Stimulated activated CD8-positive, alpha-beta memory T cell treated with anti-CD3 and anti-CD28 coated beads, Interleukin-4, amount 100 ng/mL, for 1 hour (primary cell): ENCODE measurements around the gene KBTBD8.

Experiments used
- DNase-seq, 2 donors: peaks; one replicate each; pipeline ENCODE4 v3.0.0-alpha.2; 2020; ENCODE audit warnings: low read depth in 2 of 2, low spot score in 1 of 2

The KBTBD8 gene

DNA sequence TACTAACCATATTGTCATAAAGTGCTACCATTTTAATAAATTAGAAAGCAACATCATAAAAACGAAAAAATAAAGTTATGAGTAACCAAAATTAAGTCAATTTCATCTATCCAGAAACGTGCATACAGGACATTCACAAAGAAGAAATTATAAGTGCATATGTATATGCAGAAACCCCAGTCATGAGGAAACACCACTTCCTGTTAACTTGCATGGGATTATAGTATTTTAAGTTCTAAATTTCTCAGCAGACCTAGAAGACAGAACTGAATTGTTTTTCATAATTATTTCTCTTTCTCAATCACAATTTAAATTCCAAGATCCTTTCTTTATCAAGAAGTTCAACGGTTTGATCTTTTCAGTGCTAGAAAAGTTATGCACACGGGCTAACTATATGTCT is 1.4 kb upstream of the KBTBD8 start:
- DNase-seq, result no peak

- no peak for DNase-seq
Measured at GRCh38 chr3:66997560-66998112, 471 bp upstream of the KBTBD8 start.

GRCh38 chr3:66998904-66999235 is 763 bp downstream of the KBTBD8 start:
- no peak for DNase-seq

GRCh38 chr3:67000009-67000408 is 1.9 kb downstream of the KBTBD8 start:
- DNase-seq, result no peak

DNA sequence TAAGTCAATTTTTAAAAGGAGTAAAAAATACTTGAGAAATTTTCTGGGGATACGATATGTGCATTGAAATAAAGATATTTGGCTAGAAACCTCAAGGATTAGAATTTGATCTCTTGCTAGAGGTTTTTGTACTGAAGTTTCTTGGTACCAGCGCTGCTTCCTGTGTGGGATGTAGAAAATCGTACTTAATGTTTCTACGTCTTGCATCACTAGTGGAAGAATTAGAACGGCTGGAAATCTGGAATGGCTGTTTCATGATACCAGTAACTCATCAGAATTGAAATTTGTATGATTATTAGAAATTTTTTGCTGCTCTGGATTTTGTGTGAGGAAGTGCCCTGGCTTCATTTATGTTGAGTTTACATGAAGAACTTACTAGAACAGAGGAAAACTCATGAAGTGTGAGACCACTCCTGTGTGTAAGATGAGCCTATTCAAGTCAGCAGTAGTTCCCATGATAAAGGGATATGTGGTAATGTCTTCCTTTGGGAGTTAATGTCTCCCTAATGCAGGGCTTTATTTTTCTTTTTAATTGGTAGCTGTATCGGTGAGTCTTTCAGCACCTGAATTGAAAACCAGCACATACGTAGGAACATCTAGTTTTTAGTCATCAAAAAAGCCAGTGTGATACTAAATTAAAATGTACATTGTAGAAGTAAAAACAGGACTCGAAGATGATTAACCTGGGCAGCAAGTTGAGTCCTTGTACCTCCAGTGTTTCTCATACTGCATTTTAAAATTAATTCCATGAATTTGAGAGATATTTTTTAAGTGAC is 3.2 kb downstream of the KBTBD8 start:
- no peak for DNase-seq

GRCh38 chr3:67005974-67006373 is 7.9 kb downstream of the KBTBD8 start:
- no peak for DNase-seq

DNA sequence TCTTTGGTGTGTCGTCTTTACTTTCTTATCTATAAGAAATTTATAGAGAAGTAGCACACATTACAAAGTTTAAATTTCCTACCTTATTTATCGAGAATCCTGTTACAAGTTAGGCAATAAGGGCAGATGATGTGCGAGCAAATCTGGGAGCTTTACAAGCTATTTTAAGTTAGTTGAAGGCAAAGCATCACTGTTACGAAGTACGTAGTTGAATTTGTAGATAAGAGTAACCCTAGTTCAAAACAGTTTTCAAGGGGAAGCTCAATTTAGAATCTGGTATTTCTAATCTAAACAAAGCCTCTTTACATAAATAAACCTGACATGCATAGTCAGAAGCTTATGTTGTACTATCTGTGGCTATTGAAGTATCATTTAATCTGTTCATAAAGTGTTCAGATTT is 8.4 kb downstream of the KBTBD8 start:
- DNase-seq, result no peak

- no peak for DNase-seq
Measured at GRCh38 chr3:67008388-67008787, 10.3 kb downstream of the KBTBD8 start.

DNA sequence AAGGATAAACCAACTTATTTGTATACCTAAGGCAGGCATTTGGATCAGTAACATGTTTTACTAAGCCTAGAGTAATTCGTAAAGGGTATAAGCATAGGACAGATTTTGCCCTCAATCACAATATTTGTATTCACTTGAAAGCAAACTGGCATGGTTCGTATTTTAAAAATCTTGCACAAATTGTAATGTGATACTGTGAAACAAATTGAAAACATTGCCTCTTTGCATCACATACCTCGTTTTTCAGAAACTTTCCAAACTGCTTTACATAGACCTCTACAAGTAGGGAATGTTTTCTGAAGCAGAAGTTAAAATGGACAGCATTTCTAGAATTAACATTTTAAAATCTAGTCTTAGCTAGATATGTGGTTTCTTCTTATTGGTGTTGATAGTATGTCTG is 11.6 kb downstream of the KBTBD8 start:
- no peak for DNase-seq

- no peak for DNase-seq
Measured at GRCh38 chr3:67011414-67012131, 13.5 kb downstream of the KBTBD8 start.

GRCh38 chr3:67012564-67012963 is 14.5 kb downstream of the KBTBD8 start:
- no peak for DNase-seq

DNA sequence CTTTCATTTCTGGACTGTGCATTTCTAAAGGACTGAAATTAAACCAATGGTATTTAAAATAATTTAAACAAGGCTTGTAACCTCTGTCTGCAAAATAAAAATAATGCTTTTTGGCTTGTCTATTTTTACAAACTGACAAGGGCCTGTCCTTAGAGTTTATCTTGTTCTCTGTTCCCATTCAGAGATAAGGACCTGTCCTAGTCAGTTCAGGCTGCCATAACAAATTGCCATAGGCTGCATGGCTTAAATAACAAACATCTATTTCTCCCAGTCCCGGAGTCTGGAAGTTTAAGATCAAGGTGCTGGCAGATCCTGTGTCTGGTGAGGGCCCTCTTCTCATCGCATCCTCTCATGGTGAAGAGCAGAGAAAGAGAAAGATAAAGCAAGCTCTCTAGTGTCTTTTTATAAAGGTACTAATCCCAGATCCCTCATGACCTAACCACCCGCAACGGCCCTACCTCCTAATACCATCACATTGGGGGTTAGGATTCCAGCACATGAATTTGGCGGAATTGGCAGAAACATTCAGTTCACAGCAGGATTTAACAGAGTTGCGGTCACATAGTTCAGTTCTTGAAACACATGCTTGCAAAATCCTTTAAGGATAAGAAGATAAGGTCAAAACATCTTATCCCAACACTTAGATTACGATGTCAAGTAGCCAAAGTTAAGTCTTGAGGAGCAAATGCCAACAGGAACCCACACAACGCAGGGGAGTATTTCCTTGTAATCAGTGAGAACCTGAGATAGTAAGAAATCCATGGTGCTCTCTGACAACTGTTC is 17.8 kb downstream of the KBTBD8 start:
- no peak for DNase-seq

- no peak for DNase-seq
Measured at GRCh38 chr3:67016522-67017080, 18.5 kb downstream of the KBTBD8 start.

GRCh38 chr3:67017211-67017610 is 19.1 kb downstream of the KBTBD8 start:
- DNase-seq, result no peak

DNA sequence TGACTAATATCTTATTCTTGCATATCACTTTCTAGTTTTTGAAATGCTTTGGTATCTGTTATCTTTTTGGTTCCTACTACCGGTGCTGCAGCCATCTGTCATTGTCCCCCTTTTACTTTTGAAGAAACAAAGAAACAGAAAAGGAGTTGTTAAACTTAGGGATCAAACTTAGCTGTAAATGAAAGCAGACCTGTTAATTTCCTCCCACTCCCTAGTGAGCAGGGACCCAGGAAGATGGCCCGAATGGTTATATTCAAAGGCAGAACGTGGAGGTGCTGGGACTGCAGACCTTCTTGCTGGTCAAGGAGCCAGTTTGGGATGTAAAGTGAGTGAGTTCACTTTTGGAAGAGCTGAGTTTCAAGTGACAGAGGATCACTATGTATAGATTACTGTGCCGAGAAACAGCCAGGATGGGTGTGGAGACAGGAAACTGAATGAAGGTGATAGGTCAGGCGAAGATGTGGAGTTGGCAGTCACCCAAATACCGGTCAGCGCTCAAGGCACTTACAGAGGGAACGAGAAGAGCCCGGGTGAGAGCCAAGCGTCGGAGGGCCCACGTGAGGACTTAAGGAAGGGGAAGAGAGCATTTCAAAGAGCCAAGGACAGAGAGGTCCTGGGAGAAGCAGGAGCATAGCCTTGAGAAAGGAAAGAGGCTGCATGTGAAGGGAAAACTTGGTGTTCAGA is 20.1 kb downstream of the KBTBD8 start:
- no peak for DNase-seq

DNA sequence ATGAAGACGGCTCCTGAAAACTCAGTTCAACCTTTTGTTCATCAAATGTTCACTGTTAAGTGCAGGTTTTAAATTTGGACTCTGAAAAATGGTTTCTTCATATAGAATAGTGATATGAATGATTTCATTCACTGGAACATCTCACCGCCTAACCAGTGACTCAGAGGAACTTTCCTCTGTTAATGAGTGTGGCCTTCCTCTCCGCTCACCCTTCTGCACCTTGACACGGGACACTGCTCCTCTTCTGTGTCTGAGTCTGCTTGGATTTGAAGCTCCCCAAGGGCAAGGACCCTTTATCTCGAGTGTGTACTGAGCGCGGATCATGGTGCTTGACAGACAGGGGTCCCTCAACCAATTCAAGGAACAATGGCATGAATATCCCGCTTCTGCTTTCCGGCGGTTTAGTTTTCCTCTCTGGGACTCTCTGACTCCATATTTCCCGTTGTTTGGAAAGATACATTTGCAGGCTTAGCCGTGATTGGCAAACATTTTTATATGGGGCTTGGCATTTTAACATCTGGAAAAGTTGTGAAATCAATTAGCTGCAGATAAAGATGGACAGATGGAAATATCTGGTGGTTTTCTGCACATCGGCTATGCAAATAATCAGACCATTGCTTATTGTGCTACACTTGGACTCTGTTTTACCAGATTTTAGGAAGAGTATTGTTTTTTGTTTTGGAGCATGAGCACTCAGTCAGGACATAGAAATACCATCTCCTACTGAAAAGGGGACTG is 20.9 kb downstream of the KBTBD8 start:
- DNase-seq, result no peak

- no peak for DNase-seq
Measured at GRCh38 chr3:67028001-67028784, 30.1 kb downstream of the KBTBD8 start.

DNA sequence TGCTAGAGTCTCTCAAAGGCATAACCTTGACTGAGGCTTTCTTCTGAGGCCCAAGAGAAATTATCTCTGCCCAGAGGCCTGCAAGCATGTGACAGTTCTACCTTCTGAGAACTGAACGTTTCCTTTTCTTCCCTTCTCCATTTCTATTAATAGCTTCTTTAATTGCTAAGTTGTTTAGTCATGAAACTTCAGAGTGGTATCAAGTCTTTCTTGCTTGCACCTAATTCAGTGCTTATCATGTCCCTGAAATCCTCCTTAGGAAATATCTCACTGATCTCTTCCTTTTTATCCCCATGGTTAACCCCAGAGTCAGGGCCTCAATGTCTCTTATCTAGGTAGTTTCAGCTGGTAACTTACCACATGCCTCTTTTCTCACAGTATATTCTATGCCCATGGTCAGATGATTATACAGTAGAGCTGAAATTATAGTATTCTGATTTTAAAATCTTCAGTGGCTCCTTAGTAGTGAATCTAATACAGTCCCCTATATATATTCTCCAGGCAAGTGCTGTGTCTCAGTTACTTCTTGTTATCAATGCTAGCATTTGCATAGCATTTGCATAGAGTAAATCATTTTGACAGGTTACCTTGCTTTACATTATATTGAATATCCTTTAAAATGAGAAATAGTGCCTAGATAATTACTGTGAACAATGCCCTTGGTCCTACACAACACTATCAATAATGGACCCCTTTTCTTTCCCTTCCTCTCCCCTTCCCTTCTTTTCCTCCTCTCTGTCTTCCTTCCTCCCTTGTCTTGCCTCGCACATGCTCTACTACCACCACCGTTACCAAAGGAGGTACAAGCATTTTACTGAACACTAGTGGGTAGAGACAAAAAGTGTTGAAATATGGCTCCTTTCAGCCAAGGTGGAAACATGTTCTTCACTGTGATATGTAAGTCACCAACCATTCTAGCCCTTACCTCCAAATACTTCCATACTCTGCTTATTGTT is 33.0 kb downstream of the KBTBD8 start:
- DNase-seq, result no peak
